ENCODE data around the gene EHD4.

The EHD4 gene

DNA sequence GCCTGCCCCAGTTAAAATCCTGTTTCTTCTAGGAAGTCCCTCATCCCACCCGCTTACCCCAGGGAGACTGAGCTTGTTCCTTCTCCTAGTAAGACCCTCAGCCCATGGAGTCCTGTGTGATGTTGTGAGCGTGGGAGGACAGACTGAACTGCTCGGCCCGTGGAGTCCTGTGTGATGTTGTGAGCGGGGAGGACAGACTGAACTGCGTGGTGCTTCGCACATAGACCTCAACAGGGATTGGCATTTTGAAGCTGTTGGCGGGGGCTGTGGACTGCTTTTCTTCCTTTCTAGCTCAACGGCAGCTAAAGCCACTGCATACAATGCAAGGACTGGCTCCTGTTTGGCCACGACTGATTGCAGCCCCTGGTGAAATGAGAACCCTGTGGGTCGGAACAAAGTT is 76.9 kb downstream of the EHD4 start:
- DNase-seq (ENCODE audit: low read depth) = no peak

DNA sequence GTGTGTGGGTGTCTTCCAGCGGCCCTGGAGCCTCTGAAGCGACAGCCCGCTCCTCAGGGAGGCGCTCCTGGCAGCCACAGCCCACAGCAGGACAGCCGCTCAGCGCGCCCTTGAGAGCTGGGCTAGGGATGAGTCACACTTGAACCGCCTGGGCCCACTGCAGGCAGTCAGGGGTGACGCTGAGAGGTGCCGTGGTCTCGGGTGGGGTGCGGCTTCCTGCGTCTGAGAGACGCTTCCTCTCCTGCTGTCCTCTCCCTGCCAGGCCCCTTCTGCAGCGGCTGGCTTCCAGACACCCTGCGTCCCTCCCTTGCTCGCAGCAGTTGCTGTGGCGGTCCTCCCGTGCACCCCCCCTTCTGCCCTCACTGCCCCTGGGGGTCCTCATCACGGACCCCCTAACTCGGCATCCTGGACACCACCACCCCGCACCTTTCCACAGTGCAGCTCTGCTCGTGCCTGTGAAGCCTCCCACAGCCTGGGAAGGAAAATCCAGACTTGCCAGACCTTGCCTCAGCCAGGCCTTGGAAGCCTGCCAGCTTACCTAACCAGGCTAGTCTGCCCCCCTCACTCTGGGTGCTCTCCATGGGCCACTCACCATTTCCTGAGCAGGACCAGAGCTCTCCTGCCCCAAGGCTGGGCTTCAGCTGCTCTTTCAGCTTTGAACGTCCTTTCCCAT is 77.4 kb downstream of the EHD4 start:
- peak; percentile 88 for DNase-seq (ENCODE audit: low read depth)

- no peak for DNase-seq (ENCODE audit: low read depth)
These were observed 78.0 kb downstream of the EHD4 start for GRCh38 chr15:41894251-41894790.

- no peak for DNase-seq (ENCODE audit: low read depth)
These were observed 78.7 kb downstream of the EHD4 start, which contains the start of gene SPTBN5 for GRCh38 chr15:41893422-41894250. TSS of gene SPTBN5 (minus strand) at chr15:41894053. CDS start at chr15:41893497, 556 bp downstream.

DNA sequence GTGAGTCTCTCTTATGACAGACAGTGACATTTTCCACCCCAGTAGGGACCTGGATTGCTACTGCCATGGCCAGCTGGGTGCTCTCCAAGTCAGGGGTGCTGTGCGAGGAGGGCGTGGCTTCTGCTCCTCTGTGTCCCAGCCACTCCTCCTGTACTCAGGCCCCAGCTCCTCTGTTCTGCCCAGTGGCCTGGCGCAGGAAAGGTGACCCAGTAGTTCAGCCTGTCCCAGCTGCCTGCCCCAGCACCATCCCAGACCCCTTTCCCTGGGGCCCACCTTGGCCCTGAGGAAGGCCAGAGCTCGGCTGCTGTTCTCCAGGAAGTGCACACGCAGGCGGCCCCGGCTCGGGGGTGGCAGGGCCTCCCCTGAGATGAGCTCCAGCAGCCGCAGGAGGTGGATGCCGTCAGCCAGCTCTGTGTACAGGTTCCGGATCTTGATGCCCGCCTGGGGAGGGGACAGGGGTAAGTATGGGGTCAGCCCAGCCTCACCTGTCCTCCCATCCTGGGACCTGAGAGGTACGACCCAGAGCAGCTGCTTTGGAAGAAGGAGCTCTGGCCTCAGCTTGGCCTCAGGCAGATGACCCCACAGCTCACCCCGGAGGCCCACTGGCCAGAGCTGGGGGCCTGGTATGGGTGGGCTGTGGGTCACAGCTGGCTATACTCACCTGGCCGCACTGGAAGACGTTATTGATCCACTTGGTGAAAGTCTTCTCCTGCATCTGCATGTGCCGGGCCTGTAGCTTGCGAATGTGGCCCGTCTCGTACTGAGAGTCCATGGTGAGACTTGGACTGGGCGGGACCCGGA is 79.5 kb downstream of the EHD4 start:
- DNase-seq (ENCODE audit: low read depth) = no peak

DNA sequence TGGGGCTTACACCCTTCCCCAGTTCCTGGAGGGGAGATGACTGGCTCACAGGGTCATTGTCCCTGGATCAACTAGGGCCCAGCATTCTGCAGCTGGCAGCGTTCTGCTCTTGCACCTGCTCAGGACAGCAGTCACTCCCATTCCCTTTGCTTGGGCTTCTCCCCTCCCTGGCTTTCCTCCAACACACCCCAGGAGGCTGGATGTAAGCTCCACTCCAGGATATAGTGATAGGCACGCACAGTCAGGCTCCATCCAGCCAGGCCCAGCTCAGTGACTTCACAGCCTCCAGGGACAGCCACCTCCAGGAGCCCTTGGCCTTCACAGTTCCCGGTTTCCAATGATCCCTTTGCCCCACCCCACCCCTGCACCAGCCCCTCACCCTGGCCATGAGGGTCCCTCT is 80.4 kb downstream of the EHD4 start:
- no peak for DNase-seq (ENCODE audit: low read depth)

DNA sequence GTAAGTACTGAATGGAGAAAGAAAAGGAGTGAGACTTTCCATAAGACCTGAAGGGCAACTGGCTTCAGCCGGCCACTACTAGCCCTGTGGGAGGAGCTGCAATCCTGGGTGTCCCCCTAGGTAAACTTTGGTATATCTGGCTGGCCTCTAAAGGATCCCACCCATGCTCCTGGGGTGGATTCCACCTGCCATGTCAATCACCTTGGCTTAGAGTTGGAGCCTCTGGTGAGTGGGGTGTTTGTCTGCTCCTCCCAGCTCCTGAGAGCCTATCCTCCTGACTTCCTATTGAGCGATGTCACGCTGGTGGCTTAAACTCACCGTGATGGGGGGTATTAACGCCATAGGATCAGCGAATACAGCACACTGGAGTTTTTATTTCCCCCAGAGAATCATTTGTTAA is 81.1 kb downstream of the EHD4 start:
- no peak for DNase-seq (ENCODE audit: low read depth)

GRCh38 chr15:41890050-41890690 is 82.2 kb downstream of the EHD4 start:
- no peak for DNase-seq (ENCODE audit: low read depth)

- DNase-seq (ENCODE audit: low read depth) = no peak
These were observed 83.6 kb downstream of the EHD4 start for GRCh38 chr15:41888662-41889253.

GRCh38 chr15:41887893-41888292 is 84.5 kb downstream of the EHD4 start:
- no peak for DNase-seq (ENCODE audit: low read depth)

GRCh38 chr15:41887161-41887560 is 85.2 kb downstream of the EHD4 start:
- DNase-seq (ENCODE audit: low read depth) = no peak

DNA sequence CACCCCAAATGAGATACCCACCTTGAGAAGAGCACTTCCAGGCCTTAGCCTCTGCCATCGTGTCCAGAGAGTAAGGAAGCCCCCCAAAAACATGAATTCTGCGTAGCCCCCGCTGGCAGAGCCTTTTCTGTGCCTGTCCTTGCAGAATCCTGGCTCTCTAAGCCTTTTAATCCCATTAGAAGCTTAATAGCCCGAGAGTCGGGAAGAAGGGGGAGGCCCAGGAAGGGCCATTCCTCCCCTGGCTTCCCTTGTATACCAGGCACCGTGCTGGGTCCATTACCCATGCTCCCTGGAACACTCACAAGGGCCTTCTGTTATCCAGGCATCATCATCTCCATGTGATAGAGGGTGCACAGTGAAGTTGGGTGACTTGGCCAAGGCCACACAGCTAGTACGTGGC is 85.6 kb downstream of the EHD4 start:
- no peak for DNase-seq (ENCODE audit: low read depth)

- no peak for DNase-seq (ENCODE audit: low read depth)
These were observed 86.5 kb downstream of the EHD4 start for GRCh38 chr15:41885841-41886240.

- no peak for DNase-seq (ENCODE audit: low read depth)
These were observed 87.0 kb downstream of the EHD4 start for GRCh38 chr15:41885321-41885720.

- no peak for DNase-seq (ENCODE audit: low read depth)
These were observed 87.9 kb downstream of the EHD4 start for GRCh38 chr15:41884458-41884857.

DNA sequence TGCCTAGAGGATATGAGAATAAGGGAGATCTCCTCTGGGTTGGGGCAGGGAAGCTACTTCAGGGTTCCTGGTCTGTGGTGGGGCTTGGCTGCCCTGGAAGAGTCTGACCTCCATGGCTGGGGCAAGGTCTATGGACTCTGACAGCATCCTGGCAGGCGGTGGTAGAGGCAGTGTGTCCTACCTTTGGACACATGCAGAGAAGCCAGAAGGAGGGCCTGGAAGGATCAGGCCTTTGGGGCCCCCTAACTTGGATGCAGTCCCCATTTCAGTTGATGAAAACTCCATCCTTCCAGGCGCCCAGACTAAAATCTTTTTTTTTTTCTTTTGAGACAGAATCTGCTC is 88.9 kb downstream of the EHD4 start:
- DNase-seq (ENCODE audit: low read depth) = no peak

DNA sequence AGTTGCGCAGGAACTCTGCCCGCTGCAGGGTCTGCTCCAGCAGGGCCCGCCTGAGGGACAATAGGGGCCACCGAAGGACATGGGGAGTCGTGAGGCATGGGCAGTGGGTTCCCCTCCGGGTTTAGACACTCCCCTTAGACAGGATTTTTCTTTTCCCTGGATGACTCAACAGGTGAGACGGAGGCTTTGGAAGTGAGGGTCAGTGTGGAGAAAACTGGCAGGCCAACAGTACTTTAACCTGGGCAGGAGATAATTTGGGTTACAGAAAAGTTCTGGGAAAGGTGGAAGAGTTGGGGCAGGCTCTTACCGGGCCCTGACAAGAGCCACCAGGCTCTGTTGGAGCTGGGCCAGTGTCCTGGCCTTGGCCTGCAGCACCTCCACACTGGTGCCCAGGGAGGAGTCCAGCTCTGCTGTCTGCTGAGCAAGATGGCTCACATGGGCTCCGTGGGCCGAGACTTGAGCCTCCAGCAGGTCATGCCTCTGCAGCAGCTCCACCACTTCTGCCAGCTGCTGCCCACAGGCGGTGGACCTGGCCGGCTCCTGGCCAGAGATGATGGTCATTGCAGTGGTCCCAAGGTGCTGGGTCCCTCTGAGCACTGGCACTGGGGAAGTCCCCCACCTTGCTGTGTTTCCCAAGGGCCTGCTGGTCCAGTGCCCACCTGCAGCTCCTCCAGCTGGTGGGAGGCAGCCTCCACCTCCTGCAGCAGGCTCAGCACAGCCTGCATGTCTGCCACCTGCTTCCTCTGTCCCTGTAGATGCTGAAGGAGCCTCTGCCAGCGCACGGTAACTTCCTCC is 89.5 kb downstream of the EHD4 start:
- no peak for DNase-seq (ENCODE audit: low read depth)

GRCh38 chr15:41881920-41882688 is 90.3 kb downstream of the EHD4 start:
- no peak for DNase-seq (ENCODE audit: low read depth)

GRCh38 chr15:41881550-41881919 is 90.8 kb downstream of the EHD4 start:
- no peak for DNase-seq (ENCODE audit: low read depth)

DNA sequence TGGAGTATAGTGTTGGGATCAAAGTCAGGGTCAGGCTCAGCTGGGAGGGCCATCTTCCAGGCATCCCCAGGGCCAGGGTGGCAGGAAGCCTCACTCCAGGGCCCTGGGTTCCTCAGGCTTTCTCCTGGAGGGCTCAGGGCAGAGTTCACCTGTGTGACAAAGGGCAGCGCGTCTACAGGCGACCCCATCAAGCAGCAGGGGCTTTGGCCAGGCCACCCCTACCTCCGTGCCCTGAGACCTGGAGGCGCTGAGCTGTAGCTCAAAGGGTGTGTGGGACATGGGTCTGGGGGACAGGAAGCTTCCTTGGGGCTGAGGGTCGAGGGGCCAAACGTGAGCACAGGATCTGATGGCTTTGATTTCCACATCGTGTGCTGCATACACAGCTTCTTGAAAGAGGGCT is 91.3 kb downstream of the EHD4 start:
- DNase-seq (ENCODE audit: low read depth) = no peak
